Forelimb muscle (tissue), 1 donor: ENCODE data around the gene WDCP. TPM values are rescaled to one million over a fixed set of nuclear protein-coding genes. Genes with fewer than 3 reads are reported as not detected.
"Not testable (repeated sequence)": the region's sequence is repeated elsewhere in the genome, so short reads cannot be mapped to it uniquely, and the experiment has no call there.

Source experiments
- DNase-seq: peaks from one replicate; pipeline ENCODE4 v3.0.0-alpha.2; 2013; ENCODE audit warnings: low read depth
- polyA plus RNA-seq: library from polyadenylated mRNA; unstranded; fragments of 120-200 nt; gene quantifications from one replicate; pipeline ENCODE4 v1.2.1, GENCODE V29; 2013; ENCODE audit not compliant: insufficient read length

WDCP gene
- polyA plus RNA-seq, 1 donor = 9.8 TPM

- DNase-seq = no peak
Measured at GRCh38 chr2:24022324-24022974, 24.7 kb downstream of the WDCP start.

GRCh38 chr2:24021122-24021998 is 25.8 kb downstream of the WDCP start:
- DNase-seq = no peak

GRCh38 chr2:24020244-24020643 is 26.9 kb downstream of the WDCP start:
- DNase-seq = no peak

DNA sequence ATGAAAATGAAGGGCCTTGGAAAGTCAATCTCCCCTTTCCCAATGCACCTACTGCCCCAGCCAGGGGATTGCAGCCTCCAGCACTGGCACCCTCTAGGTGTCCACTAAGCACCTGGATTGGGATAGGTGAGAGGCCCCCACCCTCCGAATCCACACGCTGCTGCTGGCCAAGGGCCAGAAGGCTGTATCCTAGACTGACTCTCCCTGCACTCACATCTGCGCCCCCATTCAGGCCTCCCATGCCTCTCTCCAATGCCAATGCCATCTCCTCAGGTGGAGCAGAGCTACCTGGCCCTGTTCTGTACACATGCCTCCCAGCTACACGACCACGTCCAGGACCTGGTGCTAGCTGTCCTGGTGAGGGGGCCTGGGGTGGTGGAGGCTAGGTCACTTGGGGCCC is 27.5 kb downstream of the WDCP start:
- DNase-seq = no peak

- no peak for DNase-seq
Measured at GRCh38 chr2:24018241-24018640, 28.9 kb downstream of the WDCP start.

GRCh38 chr2:24017711-24018110 is 29.5 kb downstream of the WDCP start:
- DNase-seq = no peak

DNA sequence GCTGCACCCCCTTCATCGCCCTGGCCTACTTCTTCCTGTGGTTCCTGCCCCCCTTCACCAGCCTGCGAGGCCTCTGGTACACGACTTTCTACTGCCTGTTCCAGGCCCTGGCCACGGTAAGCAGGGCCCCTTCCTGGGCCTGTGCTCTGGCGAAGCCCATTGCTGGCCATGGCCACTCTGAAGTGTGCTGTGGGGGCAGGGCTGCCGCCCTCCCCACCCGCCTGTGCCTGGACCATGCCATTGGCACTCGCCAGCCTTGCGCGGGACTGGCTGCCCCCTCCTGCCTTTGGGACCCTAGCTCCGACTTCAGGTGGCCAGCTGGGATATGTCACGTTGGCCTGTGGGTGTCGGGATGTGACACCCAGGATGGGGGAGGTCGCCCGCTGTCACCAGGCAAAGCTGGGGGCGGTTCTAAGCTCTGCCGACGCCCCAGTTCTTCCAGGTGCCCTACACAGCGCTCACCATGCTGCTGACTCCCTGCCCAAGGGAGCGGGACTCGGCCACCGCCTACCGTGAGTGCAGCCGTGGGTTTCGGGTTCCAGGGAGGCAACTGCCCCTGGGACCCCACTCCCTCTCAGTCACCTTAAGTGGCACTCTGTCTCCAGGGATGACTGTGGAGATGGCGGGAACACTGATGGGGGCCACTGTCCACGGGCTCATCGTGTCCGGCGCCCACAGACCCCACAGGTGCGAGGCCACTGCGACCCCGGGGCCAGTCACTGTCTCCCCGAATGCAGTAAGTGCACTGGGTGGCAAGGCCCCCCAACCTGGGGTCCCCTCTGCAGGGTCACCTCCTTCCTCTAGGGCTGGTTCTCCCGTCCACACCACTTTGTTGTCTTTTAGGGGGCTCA is 30.1 kb downstream of the WDCP start:
- no peak for DNase-seq

DNA sequence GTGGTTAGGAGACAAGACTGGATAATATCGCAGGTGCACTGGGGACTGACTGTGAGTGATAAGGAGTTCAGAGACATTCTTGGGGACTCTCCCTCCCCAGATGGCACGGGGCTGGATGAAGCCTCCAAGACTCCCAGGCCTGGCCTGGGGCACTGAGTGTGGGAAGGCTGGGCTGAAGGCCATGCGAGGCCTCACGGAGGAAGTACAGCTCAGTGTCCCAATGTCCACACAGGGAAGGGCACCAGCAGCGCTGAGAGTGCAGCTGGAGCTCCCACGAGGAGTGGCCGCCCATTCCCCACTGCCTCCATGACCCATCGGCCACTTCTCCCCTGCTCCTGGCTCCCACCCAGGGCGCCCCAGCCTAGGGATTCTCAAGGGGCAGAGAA is 30.8 kb downstream of the WDCP start:
- no peak for DNase-seq

DNA sequence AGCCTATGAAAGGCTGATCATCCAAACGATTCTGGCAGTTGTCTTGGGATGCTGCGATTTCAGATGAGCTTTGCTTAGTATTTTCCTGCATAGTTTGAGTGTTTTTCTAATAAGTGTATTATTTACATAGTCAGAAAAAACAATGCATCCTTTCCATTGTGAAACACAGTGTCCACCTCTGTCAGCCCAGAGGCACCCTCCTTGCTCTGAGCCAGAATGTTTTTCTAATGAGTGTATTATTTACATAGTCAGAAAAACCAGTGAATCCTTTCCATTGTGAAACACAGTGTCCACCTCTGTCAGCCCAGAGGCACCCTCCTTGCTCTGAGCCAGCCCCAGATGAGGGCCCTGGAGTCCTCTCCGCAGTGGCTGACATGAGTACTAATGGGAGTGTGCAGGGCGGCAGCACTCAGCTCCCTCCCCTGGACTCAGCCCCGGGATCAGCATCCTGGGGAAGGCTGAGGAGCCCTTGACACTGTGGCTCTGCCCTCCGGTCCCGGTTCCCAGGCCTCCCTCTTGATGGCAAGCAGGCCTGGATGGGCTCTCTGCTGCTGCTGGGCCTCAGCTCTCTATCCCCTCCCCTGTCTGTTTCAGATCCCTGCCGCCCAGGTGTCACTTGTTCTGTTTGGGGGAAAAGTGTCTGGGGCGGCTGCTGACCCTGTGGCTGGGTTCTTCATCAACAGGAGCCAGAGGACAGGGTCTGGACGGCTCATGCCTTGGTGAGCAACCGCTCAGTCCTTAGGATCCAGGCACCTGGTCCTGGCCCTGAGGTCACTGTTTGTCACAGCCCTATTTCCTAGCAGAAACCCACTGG is 31.4 kb downstream of the WDCP start:
- DNase-seq = no peak

- DNase-seq = not testable (repeated sequence)
Measured at GRCh38 chr2:24014902-24015301, 32.3 kb downstream of the WDCP start.

DNA sequence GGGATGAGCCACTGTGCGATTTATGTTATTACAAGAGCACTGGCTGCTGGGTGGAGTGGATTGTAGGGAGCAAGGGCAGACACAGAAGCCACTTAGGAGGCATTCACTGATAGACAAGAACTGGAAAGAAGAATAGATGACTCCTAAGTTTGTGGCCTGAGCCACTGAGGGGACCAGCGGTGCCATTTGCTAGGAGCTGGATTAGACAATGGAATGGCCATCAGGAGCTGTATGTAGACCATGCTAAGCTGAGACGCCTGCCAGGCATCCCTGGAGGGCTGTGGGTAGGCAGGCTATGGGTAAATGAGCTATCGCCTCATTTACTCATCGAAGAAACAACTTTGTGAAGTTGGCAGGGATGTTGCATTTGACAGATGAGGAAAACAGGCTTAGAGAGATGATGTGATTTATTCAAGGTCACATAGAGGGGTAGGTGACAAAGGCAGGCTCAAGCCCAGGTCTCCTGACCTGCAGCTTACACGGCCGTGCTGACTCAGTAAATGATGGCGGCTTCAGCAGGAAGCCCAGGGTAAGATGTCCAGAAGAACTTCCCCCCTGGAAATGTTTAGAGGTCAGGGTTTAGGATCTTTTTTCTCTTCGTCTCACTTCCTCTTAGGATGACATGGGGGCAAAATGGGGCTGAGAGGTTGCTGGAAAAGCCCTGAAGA is 34.5 kb downstream of the WDCP start:
- DNase-seq = no peak

DNA sequence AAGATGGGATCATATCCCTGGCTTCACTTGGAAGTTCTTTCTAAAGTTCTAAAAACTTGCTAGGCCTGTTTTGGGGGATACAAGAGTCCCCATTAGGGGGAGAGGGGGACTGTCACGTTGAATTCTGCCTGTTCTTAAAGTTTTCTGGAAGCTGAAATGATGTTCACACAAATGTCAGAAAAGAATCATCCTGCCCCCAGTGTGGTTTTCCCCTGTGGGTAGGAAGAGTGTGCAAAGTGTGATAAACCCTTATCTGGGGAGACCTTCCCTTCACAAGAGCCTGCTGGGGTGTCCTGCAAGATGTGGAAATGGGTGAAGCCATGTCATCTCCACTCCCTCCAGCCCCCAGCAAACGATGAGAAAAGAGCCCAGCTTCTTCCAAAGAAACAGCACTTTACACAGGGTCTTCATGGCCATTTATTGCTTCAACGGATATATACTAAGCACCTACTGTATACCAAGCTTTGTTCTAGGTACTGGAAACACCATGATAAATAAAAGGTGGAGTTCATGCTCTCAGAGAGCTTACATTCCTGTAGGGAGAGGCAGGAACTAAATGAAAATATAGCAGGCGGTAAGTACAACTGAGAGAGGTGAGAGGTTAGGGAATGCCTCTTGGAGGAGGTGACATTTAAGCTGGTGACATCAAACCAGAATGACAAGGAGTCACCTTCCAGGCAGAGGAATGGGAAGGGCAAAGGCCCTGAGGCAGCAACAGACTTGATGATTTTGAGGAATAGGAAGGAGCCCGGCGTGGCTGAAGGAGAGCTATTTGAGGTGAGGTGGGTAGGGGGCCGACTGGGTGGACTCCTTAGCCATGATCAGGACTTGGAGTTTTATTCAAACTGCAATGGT is 35.7 kb downstream of the WDCP start:
- no peak for DNase-seq

GRCh38 chr2:24010477-24011249 is 36.5 kb downstream of the WDCP start:
- no peak for DNase-seq

DNA sequence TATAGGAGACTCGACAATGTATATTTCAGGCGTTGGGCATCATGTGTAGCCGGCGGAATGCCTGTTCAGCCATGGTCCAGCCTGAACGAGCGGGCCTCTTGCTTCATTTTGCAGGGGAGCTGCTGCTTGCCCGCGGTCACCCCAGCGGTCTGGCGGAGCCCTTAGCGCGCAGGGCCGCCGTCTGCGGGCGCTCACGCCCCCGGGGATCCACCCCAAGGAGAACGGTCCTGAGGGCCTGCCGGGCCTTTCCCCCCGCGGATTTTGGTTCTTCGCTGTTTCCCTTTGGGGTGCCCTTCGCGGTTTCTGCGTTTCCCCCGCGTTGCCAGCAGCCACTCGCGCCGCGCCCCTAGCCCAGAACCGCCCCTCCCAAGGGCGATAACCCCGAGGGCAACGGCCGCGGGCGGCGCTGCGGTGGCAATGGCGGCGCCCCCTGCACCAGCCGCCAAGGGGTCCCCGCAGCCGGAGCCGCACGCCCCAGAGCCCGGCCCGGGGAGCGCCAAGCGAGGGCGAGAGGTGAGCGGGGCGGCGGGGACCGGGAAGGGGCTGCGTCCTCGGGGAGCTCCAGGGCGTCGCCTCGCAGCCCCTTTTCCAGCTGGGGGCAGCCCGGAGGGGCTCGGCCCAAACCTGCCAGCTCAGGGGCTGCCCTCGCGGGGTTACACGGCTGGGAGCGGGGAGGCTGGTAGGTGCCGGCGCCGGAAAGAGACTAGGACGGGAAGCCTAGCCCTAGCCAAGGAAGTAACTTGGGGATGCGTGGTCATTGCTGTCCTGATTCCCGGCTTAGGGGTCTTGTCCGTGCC is 37.3 kb downstream of the WDCP start, which contains the start of gene MFSD2B:
MFSD2B (plus strand) TSS at position 406 of the 797 bp plus-strand sequence; CDS start at position 418, 12 bp downstream.
- DNase-seq = no peak

GRCh38 chr2:24009367-24009679 is 37.9 kb downstream of the WDCP start:
- DNase-seq = no peak

DNA sequence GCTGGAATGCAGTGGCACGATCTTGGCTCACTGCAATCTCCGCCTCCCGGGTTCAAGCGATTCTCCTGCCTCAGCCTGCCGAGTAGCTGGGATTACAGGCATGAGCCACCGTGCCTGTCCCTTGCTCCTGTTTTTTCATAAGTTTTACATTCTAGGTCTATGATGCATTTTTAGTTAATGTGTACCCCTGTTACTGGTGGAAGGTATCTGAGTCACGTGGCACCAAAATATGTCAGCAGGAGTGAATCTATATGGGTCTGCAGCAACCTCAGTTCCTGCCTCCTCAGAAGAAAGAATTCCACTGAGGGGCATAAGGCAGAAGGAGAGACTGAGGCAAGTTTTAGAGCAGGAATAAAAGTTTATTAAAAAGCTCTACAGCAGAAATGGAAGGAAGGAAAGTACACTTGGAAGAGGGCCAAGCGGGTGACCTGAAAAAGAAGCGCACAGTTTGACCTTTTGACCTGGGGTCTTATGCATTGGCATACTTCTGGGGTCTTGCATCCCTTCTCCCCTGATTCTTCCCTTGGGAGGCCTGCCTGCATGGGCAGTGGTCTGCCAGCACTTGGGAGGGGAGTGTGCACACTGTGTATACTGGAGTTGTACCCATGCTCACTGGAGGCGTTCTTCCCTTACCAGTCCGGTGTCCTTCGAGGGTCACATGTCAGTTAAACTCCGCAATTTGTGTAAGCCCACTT is 38.4 kb downstream of the WDCP start:
- no peak for DNase-seq

GRCh38 chr2:24007693-24008092 is 39.5 kb downstream of the WDCP start:
- no peak for DNase-seq

DNA sequence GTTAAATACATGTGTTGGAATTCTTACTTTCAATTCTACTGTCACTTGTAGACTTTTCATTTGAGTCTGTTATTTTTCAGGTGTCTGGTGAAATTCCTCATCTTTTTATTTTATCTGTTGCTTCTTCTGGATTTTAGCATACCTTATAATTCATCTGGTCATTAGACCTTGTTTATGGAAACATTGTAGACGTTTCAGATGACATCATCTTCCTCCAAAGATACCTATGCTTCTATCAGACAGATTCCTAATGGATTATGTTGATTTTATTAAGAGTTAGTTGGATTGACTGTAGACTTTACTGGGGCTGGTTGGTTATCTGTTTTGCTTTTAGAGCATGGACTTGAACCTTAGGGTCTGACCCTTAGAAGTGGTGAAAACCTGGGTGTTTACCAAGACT is 52.6 kb downstream of the WDCP start:
- DNase-seq = no peak
